T-helper 1 cell treated with Interleukin-12 subunit alpha and Interleukin-12 subunit beta and Interleukin-4 antibody, amounts not matched to agents 30 ng/mL and 1 ng/mL, for 36 hours (primary cell): ENCODE data around the gene ARMH3. TPM values are rescaled to one million over a fixed set of nuclear protein-coding genes. Genes with fewer than 3 reads are reported as not detected.

Experiments used
- intact Hi-C: fragments of 100-400 bp; cut with micrococcal nuclease; formaldehyde crosslinking; loops from one replicate; pipeline ENCODE4 v1.15.1; 2024
- total RNA-seq: library from RNA; stranded (reverse); gene quantifications from 2 replicates; pipeline ENCODE4 v1.2.3, GENCODE V29; 2022

ARMH3 gene
- total RNA-seq: 27.8 and 28.0 TPM in 2 replicates

DNA sequence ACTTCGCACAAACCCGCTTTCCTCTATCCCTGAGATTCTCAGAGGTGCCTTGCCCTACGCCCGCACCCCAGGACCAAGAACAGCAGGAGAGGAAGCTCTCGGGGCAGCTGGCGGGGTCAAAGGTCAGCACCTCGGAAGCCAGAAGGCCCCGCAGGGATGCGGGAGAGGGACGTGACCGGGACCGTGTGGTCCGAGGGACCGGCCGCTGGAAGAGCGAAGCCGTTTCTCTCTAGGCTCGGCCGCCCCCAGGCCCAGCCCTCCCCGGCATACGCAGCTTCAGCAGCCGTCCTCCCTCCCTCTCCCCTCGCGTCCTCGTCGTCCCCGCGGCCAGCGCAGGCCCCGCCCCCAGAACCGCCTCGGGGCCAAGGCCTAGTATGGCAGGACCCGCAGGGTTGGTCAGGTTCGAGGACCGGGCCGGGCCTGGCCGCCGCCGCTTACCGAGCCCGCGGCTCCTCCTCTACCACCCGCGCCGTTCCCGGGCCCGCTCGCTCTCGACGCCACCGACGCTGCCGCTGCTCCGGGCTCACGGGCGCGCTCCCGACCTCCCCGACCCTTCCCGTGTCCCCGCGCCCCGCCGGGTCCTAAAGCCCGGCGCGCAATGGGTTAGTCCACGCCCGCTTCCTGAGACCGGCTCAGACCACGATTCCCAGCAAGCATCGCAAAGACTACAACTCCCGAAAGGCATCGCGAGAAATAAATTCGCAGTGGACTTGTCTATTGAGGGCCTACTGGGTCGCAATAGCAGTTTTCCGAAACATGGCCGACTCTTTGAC is at the start of gene ARMH3:
TSS of gene ARMH3 (minus strand) at position 527 of the 773 bp plus-strand sequence. CDS start 16,059 bp downstream, outside the sequence.
- intact Hi-C loops: loop anchor here (1.0 to 10.0 kb wide), 14 partner anchors 9 to 796 kb away; partner anchors contain the start of genes ACTR1A, BORCS7, BTRC and DPCD

- intact Hi-C loops: no loop called here
Observed at GRCh38 chr10:102102421-102102820, 46.4 kb upstream of the ARMH3 start.

DNA sequence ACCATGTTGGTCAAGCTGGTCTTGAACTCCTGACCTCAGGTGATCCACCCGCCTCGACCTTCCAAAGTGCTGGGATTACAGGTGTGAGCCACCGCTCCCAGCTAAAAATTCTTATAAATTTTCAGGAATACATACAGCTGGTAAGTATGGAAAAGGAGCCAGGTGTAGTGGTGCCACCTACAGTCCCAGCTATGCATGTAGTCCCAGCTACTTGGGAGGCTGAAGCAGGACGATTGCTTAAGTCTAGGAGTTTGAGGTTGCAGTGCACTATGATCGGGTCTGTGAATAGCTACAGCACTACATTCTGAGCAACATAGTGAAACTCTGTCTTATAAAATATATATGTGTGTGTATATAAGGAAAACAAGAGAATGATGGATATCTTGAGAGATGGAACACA is 45.2 kb upstream of the ARMH3 start:
- intact Hi-C loops: no loop called here

DNA sequence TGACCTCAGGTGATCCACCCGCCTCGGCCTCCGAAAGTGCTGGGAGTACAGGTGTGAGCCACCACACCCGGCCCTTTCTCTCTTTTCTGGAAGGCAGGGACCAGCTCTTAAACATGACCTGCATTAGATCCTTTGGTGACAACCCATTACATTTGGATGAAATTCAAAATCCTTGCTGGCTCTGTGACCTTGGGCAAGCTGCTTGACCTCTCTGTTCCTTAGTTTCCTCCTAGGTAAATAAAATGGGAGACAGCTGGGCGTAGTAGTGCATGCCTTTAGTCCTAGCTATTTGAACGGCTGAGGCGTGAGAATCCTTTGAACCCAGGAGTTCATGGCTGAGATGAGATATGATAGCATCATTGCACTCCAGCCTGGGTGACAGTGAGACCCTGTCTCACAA is 40.5 kb upstream of the ARMH3 start:
- intact Hi-C loops: no loop called here

DNA sequence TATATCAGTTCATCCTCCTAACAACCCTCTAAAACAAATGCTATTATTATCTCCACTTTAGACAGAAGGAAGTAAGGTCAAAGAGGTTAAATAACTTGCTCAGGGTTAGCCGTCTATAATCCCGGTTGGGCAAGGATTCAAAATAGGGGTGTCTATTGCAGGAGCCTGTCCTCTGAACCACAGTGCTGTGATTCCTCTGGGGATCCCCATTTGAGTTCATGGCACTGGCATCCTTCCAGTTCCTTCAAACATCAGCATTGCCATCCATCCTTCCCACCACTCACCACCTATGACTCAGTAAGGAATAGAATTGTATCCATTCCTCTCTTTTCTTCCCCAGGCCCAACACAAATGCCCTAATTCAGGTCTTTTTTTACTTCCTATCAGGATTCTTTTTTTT is 34.8 kb upstream of the ARMH3 start:
- intact Hi-C loops: no loop called here

DNA sequence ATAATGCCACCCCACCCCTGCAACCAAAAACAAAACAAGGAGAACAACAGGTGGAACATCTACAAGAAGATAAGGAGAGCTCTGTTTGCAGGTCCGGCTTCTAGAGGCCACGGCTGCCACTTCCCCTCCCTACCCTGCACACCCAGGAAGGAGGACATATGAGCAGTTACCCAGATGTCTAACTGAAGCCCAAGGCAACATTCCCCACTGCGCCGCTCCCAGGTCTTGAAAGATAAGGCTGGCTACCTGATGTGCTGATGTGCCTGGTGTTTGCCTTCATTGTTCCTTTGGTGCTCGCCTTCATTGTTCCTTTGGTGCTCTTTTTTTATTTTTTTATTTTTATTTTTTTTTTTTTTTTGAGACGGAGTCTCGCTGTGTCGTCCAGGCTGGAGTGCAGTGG is 30.2 kb upstream of the ARMH3 start:
- intact Hi-C loops: no loop called here

GRCh38 chr10:102085336-102085735 is 29.4 kb upstream of the ARMH3 start:
- intact Hi-C loops: no loop called here

GRCh38 chr10:102083541-102083940 is 27.6 kb upstream of the ARMH3 start:
- intact Hi-C loops: no loop called here

DNA sequence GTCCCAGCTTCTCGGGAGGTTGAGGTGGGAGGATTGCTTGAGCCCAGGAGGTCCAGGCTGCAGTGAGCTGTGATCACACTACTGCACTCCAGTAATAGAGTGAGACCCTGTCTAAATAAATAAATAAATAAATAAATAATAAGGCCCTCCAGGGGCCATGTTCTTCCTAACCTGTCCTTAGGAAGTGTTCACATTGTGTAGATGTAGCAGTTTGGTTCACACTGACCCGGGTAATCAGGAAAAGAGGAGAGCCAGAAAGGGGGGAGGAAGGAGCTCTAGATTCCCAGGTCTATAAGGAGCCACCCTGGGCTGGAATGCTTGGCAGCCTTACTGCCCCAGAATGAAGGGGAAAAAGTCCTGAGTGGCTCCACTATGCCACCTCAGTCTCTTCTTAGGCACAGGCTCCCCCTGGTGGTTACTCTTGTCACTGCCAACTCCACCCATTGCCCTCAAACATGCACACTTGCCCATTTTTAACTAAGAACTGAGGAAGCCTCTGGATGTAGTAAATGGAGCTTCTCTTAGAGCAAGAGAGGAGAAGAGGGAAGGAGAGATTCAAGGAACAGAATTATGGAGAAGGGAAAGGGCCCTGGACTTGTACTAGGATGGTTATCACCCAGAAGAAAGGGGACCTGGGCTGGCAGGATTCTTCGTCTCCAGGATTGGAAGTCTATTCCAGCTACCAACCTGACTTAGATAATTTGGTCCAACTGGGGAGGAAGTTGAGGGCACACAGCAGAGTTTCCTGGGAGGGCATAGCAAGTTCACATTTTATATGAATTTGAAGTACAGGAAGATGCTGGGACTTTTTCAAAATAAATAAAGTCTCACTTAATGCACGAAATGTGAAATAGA is 16.9 kb upstream of the ARMH3 start:
- intact Hi-C loops: loop anchor here (1.0 kb wide), 6 partner anchors 40 to 293 kb away; no protein-coding TSS in a partner anchor

DNA sequence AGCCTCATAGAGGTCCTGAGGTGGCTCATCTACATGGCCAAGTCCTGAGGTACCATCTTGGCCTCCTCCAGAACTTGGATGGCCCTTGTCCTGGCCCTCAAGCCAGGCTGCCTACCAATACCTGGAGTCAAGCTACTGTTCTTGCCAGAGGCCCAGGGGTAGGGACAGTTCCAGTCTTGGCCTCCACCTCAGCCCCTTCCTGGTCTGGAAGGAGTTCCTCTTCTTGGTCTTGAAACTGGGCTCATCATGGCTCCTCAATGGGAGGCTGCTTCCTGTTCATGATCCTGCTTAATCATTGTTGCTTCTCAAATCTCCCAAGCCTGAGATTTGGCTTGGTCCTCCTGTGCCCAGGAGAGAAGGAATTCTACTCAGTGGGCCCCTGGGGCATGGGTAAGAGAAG is 13.1 kb upstream of the ARMH3 start:
- intact Hi-C loops: loop anchor here (10.0 kb wide), 1 partner anchor 356 kb away; the partner anchor contains the start of gene FBXL15

GRCh38 chr10:102068216-102068615 is 12.2 kb upstream of the ARMH3 start:
- intact Hi-C loops: loop anchor here (10.0 kb wide), 1 partner anchor 357 kb away; the partner anchor contains the start of gene FBXL15

- intact Hi-C loops: loop anchor here (10.0 kb wide), 1 partner anchor 357 kb away; the partner anchor contains the start of gene FBXL15
Observed at GRCh38 chr10:102067091-102067916, 11.3 kb upstream of the ARMH3 start.

- intact Hi-C loops: loop anchor here (10.0 kb wide), 1 partner anchor 358 kb away; the partner anchor contains the start of gene FBXL15
Observed at GRCh38 chr10:102066399-102067088, 10.6 kb upstream of the ARMH3 start.

GRCh38 chr10:102065561-102066398 is 9.8 kb upstream of the ARMH3 start:
- intact Hi-C loops: loop anchor here (1.0 to 10.0 kb wide), 11 partner anchors 9 to 649 kb away; partner anchors contain the start of genes ACTR1A, ARL3, ARMH3 and FBXL15

- intact Hi-C loops: loop anchor here (1.0 to 10.0 kb wide), 11 partner anchors 9 to 649 kb away; partner anchors contain the start of genes ACTR1A, ARL3, ARMH3 and FBXL15
Observed at GRCh38 chr10:102064868-102065560, 9.0 kb upstream of the ARMH3 start, which contains the start of gene HPS6. TSS of gene HPS6 (plus strand) at chr10:102065349. CDS start at chr10:102065475, 126 bp downstream.

DNA sequence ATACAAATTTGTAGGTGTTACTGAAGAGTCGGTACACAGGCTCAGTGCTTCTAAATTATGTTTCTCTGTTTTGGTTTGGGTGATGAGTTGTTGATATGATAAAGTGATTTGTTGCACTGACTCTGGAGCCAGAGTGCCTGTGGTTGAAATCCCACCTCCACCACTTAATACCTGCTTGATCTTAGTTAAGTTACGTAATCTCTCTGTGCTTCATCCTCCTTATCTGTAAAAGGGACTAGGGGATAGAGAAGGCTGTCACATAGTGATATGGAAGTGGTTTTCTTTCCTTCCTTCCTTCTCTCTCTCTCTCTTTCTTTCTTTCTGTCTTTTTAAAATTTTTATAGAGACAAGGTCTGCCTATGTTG is 8.5 kb upstream of the ARMH3 start:
- intact Hi-C loops: loop anchor here (2.0 to 10.0 kb wide), 7 partner anchors 50 to 438 kb away; partner anchors contain the start of genes ACTR1A, FBXL15, NPM3 and OGA

- intact Hi-C loops: loop anchor here (5.0 to 10.0 kb wide), 5 partner anchors 88 to 792 kb away; partner anchors contain the start of genes BORCS7, BTRC, FBXL15 and FBXW4
Observed at GRCh38 chr10:102059987-102060386, 4.0 kb upstream of the ARMH3 start.
